HG02870 (cell line): ENCODE measurements around the gene PIGQ.
"Not testable (repeated sequence)": the region's sequence is repeated elsewhere in the genome, so short reads cannot be mapped to it uniquely, and the experiment has no call there.

Experiments used
- ATAC-seq: cut with Tn5 transposase; IDR thresholded peaks from one replicate; pipeline ENCODE4 v1.9.1; 2021; ENCODE audit warnings: mild to moderate bottlenecking, moderate library complexity; ENCODE audit not compliant: unreplicated experiment

PIGQ gene

GRCh38 chr16:583815-584591 is 14.2 kb downstream of the PIGQ start:
- no peak for ATAC-seq

GRCh38 chr16:585351-585750 is 15.6 kb downstream of the PIGQ start:
- ATAC-seq = no peak

GRCh38 chr16:586047-586644 is 16.4 kb downstream of the PIGQ start:
- ATAC-seq = no peak

- ATAC-seq = no peak
Measured at GRCh38 chr16:586645-587590, 17.1 kb downstream of the PIGQ start.

GRCh38 chr16:588639-588888 is 18.8 kb downstream of the PIGQ start:
- ATAC-seq = peak; percentile 12

- ATAC-seq = peak; percentile 75
Measured at GRCh38 chr16:588889-589657, 19.3 kb downstream of the PIGQ start.

GRCh38 chr16:589658-590187 is 20.0 kb downstream of the PIGQ start, which contains the start of gene RAB40C:
RAB40C (plus strand) TSS chr16:590066; CDS start chr16:590292, 226 bp downstream.
- peak; percentile 70 for ATAC-seq

- no peak for ATAC-seq
Measured at GRCh38 chr16:590188-590814, 20.5 kb downstream of the PIGQ start.

- no peak for ATAC-seq
Measured at GRCh38 chr16:590815-591200, 21.0 kb downstream of the PIGQ start.

- no peak for ATAC-seq
Measured at GRCh38 chr16:591231-591630, 21.5 kb downstream of the PIGQ start.

- ATAC-seq = no peak
Measured at GRCh38 chr16:591892-592517, 22.2 kb downstream of the PIGQ start.

- no peak for ATAC-seq
Measured at GRCh38 chr16:592518-593306, 22.9 kb downstream of the PIGQ start.

- no peak for ATAC-seq
Measured at GRCh38 chr16:593406-593805, 23.6 kb downstream of the PIGQ start.

- ATAC-seq = no peak
Measured at GRCh38 chr16:593807-594206, 24.0 kb downstream of the PIGQ start.

- no peak for ATAC-seq
Measured at GRCh38 chr16:595094-595528, 25.3 kb downstream of the PIGQ start.

GRCh38 chr16:595942-596735 is 26.4 kb downstream of the PIGQ start:
- no peak for ATAC-seq

GRCh38 chr16:596736-597060 is 26.9 kb downstream of the PIGQ start:
- no peak for ATAC-seq

GRCh38 chr16:597655-598054 is 27.9 kb downstream of the PIGQ start:
- ATAC-seq = not testable (repeated sequence)
